H1 (cell line): Measurements from ENCODE around the gene RPN2. TPM values are rescaled to one million over a fixed set of nuclear protein-coding genes. Genes with fewer than 3 reads are reported as not detected.

Source experiments
- ATF2 ChIP-seq: IDR thresholded peaks from 2 replicates; pipeline ENCODE4 v1.6.1; 2012; ENCODE audit warnings: low read length, inconsistent platforms
- CTCF ChIP-seq, 3 experiments: IDR thresholded peaks; 1 replicate in 2 of 3; 2 replicates in 1 of 3; pipeline versions ENCODE4 v1.5.1 to v1.6.1; 2011; ENCODE audit warnings: low read length in 3 of 3, mild to moderate bottlenecking in 3 of 3, inconsistent platforms in 2 of 3, low read depth in 1 of 3, moderate library complexity in 1 of 3; ENCODE audit not compliant: insufficient read depth in 1 of 3; ENCODE audit errors: control extremely low read depth in 1 of 3
- EZH2 ChIP-seq: fragments of 200-600 bp; sonication (generic); IDR thresholded peaks from 2 replicates; pipeline ENCODE4 v1.7.1; 2012; ENCODE audit warnings: low read depth, mild to moderate bottlenecking, moderate library complexity, low read length, inconsistent platforms; ENCODE audit not compliant: severe bottlenecking
- JUN ChIP-seq: IDR thresholded peaks from 2 replicates; pipeline ENCODE4 v1.6.1; 2011; ENCODE audit warnings: low read depth, mild to moderate bottlenecking, improper control_type of control experiment, low read length
- KDM5A ChIP-seq: fragments of 200-600 bp; IDR thresholded peaks from 2 replicates; pipeline ENCODE4 v1.7.1; 2012; ENCODE audit warnings: mild to moderate bottlenecking, low read length, inconsistent platforms, mixed read lengths
- NRF1 ChIP-seq: IDR thresholded peaks from 2 replicates; pipeline ENCODE4 v1.6.1; 2011; ENCODE audit warnings: mild to moderate bottlenecking, low read depth, low read length, improper control_type of control experiment
- POLR2A ChIP-seq, 2 experiments: IDR thresholded peaks; 1 replicate in 1 of 2; 2 replicates in 1 of 2; pipeline ENCODE4 v1.6.1; 2011; ENCODE audit warnings: low read depth in 2 of 2, low read length in 2 of 2, mild to moderate bottlenecking in 2 of 2; ENCODE audit errors: control extremely low read depth in 1 of 2
- POLR2AphosphoS5 ChIP-seq: IDR thresholded peaks from 2 replicates; pipeline ENCODE4 v1.6.1; 2011; ENCODE audit warnings: low read depth, low read length
- RFX5 ChIP-seq: IDR thresholded peaks from 2 replicates; pipeline ENCODE4 v1.6.1; 2011; ENCODE audit warnings: low read depth, low read length, improper control_type of control experiment, borderline replicate concordance
- polyA plus RNA-seq, 7 experiments: library from polyadenylated mRNA; depleted of rRNA in 3 of 7; stranded (reverse) in 5 of 7; unstranded in 2 of 7; fragments of >200 nt in 5 of 7; fragments of 200-250 nt in 2 of 7; gene quantifications; 1 replicate in 5 of 7; 2 replicates in 1 of 7; 4 replicates in 1 of 7; pipeline versions ENCODE4 v1.2.1 to v1.2.3, GENCODE V29; 2011 to 2013; ENCODE audit warnings: missing spikeins in 2 of 7, mixed read lengths in 2 of 7
- total RNA-seq: library from RNA; stranded (reverse); fragmentation: NEBNext Ultra II Directional; extraction: Animal tissue kit (Norgen Biotek cat#: 25700); gene quantifications from 2 replicates; pipeline ENCODE4 v1.2.1, GENCODE V29; 2021

The RPN2 gene
- total and polyA plus RNA-seq, 2 of the 8 experiments (the other 6 are each of a cell fraction or from before 2014, with no cell fraction given) = 236 to 379 TPM

- TF ChIP-seq ATF2 (no peak), NRF1 (no peak), CTCF (IDR thresholded peaks at IDR 0.05; ENCODE audit: control extremely low read depth in 1 of 3, insufficient read depth in 1 of 3, low read depth in 1 of 3, low read length in 3 of 3) (no peak), EZH2 (no peak), JUN (no peak), RFX5 (no peak), KDM5A (no peak), POLR2AphosphoS5 (no peak), POLR2A (IDR thresholded peaks at IDR 0.05; ENCODE audit: control extremely low read depth in 1 of 2, low read depth in 2 of 2, low read length in 2 of 2) (no peak)
Measured at GRCh38 chr20:37226889-37227288, 47.8 kb downstream of the RPN2 start (continued).
